ENCODE measurements around the gene C2CD4A. TPM values are rescaled to one million over a fixed set of nuclear protein-coding genes. Genes with fewer than 3 reads are reported as not detected.

C2CD4A gene
- total and polyA plus RNA-seq, 10 donors = 0.04 to 0.08 (median 0.06) TPM; not detected in 7

DNA sequence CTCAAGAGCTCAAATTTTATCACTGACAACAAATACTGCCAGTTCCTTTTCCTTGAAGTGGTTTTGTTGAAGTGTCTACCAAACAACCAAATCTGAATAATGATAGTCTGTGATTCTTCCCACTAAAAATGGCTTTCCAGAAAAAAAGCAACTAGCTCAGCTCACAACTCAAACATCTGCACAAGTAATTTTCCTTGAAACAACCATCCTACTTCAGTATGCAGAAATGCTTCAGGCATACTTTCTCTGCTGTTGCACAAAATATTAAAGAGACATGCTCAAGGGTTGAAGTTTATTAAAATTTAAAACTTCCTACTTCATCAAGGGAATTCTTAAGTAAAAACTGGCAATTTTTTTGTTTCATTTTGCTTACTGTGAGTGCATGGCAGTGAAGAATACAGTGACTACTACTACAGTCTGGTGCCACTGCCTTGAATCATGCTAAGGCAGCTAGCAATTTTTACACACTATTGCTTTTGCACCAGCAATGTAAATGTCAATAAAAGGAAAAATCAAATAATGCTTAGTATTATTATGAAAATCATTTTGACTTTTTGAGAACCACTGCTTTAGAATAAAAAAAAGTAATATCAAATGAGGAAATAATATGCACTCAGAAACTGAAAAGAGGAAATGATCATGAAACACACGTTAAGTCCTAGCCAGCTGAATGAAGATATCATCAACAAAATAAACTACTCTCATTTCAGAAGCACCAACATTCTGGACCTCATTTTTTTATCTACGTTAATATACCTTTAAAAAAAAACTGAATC, 40.1 kb upstream of the C2CD4A start:
- Histone ChIP-seq H3K36me3 (peaks cover 0 to 87% (median 25%) of the 10 kb centered on the region in 6 donors), H3K4me3 (no peak overlapping the region), H3K27ac (peak overlapping the region in 4 of 8 donors; percentile 11 to 55 (median 34)), H3K9me3 (no peaks in the 10 kb centered on the region), H3K27me3 (replicated peaks in 1 of 7) (no peaks in the 10 kb centered on the region), H3K4me1 (peaks cover 0 to 24% (median 0%) of the 10 kb centered on the region in 6 donors)
- intact Hi-C loops (cut with DNase I; ENCODE audit: low total_unique reads) = no loop called here
- no peak for DNase-seq
- 37 to 54% (median 47%) methylated on average over 2 of the region's 2 CpGs for WGBS, 5 donors
- TF ChIP-seq, protein P1, sequence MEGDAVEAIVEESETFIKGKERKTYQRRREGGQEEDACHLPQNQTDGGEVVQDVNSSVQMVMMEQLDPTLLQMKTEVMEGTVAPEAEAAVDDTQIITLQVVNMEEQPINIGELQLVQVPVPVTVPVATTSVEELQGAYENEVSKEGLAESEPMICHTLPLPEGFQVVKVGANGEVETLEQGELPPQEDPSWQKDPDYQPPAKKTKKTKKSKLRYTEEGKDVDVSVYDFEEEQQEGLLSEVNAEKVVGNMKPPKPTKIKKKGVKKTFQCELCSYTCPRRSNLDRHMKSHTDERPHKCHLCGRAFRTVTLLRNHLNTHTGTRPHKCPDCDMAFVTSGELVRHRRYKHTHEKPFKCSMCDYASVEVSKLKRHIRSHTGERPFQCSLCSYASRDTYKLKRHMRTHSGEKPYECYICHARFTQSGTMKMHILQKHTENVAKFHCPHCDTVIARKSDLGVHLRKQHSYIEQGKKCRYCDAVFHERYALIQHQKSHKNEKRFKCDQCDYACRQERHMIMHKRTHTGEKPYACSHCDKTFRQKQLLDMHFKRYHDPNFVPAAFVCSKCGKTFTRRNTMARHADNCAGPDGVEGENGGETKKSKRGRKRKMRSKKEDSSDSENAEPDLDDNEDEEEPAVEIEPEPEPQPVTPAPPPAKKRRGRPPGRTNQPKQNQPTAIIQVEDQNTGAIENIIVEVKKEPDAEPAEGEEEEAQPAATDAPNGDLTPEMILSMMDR (IDR thresholded peaks at IDR 0.05 in 8 of 11, conservative IDR thresholded peaks at IDR 0.05 in 3 of 11) = no peak
- TF ChIP-seq POLR2AphosphoS5 (IDR thresholded peaks at IDR 0.05) (no peak), POLR2A (IDR thresholded peaks at IDR 0.05) (no peak)

DNA sequence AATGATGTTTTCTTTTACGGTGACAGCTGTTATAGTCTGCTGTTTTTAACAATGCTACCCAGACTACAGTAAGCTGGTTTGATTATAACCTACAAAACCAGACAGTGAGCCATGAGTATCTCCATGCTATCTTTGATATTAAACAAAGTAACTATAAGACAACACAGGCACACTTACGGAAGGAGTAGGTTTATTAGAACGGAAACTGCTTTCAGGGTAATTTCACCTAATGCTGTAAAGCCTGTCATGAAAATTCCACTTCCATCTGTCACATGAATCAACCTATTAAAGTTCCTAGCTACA, 39.6 kb upstream of the C2CD4A start:
- Histone ChIP-seq H3K4me3 (no peak overlapping the region), H3K36me3 (peaks cover 0 to 87% (median 25%) of the 10 kb centered on the region in 6 donors), H3K27me3 (replicated peaks in 1 of 7) (no peaks in the 10 kb centered on the region), H3K4me1 (peaks cover 0 to 24% (median 0%) of the 10 kb centered on the region in 6 donors), H3K9me3 (no peaks in the 10 kb centered on the region), H3K27ac (peak overlapping the region in 4 of 8 donors; percentile 11 to 55 (median 34))
- TF ChIP-seq, protein P1 (IDR thresholded peaks at IDR 0.05 in 8 of 11, conservative IDR thresholded peaks at IDR 0.05 in 3 of 11) = no peak
- TF ChIP-seq POLR2AphosphoS5 (IDR thresholded peaks at IDR 0.05) (no peak), POLR2A (IDR thresholded peaks at IDR 0.05) (no peak)
- WGBS, 5 donors = 57 to 93% (median 86%) methylated on average over 3 of the region's 3 CpGs
- no peak for DNase-seq
- intact Hi-C loops (cut with DNase I; ENCODE audit: low total_unique reads) = no loop called here

DNA sequence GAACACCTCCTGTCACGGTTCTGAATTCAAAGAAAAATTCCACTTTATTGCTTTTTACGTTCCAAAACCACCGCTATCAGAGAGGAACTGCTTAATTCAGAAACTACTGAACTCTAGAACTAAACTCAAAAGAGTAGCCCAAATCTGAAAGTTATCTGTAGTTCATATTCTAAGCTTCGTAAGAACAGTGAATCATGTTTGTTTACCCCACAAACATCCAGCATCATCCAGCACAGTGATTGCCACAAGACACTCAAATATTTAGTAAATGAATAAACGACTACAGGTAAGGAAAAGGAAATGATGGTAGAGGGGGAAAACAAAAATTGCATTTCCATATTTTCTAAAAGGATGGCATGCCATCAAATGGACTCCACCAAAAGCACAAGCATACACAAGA, 38.9 kb upstream of the C2CD4A start:
- H3K27me3 ChIP-seq (replicated peaks in 1 of 7) = no peaks in the 10 kb centered on the region
- H3K9me3 ChIP-seq = no peaks in the 10 kb centered on the region
- TF ChIP-seq, protein P1 (IDR thresholded peaks at IDR 0.05 in 8 of 11, conservative IDR thresholded peaks at IDR 0.05 in 3 of 11) = no peak
- no peak for TF ChIP-seq POLR2A (IDR thresholded peaks at IDR 0.05)
- no peak for TF ChIP-seq POLR2AphosphoS5 (IDR thresholded peaks at IDR 0.05)
- no peak for DNase-seq
- intact Hi-C loops (cut with DNase I; ENCODE audit: low total_unique reads) = no loop called here
- 69 to 84% (median 80%) methylated on average over 5 of the region's 5 CpGs for WGBS, 5 donors
- H3K36me3 ChIP-seq = peaks cover 0 to 87% (median 22%) of the 10 kb centered on the region in 6 donors
- H3K4me1 ChIP-seq = peaks cover 0 to 24% (median 0%) of the 10 kb centered on the region in 6 donors
- peak overlapping the region in 3 of 8 donors; percentile 26 to 55 (median 41) for H3K27ac ChIP-seq
- H3K4me3 ChIP-seq = no peak overlapping the region

DNA sequence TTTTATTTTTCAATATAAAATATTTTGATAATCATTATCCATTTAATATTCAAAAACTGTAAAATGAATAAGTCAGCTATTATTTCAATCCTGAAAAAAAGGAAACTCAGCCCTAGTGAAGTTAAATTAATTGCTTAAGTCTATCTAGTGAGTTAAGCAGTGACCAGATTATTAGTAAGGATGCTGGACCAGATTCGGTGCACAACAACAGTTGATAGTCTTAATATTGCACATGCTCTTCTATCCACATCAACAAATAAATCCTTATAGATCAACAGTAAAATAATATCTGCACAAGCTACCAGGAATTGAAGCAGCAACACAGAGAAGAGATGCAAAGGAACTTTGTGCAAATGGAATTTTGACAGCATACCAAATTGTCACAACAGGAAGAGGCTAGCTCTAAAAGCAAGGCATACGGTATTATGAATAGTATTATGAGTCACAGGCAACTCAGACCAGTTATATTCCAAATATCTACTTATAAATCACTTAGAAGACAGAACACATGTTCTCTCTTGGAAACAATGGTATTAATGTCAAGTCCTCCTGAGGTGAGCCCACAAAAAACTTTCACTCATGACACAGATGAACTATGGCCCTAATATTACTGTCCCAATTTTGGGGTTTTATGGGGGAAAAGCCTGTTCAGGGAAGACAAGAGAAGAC, 31.4 kb upstream of the C2CD4A start:
- no peaks in the 10 kb centered on the region for H3K27me3 ChIP-seq (replicated peaks in 1 of 7)
- DNase-seq = no peak
- no peak overlapping the region for H3K4me3 ChIP-seq
- 50 to 74% (median 68%) methylated on average over 2 of the region's 2 CpGs for WGBS, 5 donors
- H3K27ac ChIP-seq = no peak overlapping the region
- H3K9me3 ChIP-seq = no peaks in the 10 kb centered on the region
- peaks cover 0 to 76% (median 18%) of the 10 kb centered on the region in 6 donors for H3K36me3 ChIP-seq
- intact Hi-C loops (cut with DNase I; ENCODE audit: low total_unique reads) = no loop called here
- peaks cover 0 to 15% (median 0%) of the 10 kb centered on the region in 6 donors for H3K4me1 ChIP-seq
- TF ChIP-seq, protein P1 (IDR thresholded peaks at IDR 0.05 in 8 of 11, conservative IDR thresholded peaks at IDR 0.05 in 3 of 11) = no peak
- TF ChIP-seq POLR2A (IDR thresholded peaks at IDR 0.05) (no peak), POLR2AphosphoS5 (IDR thresholded peaks at IDR 0.05) (no peak)
